ENCODE measurements around the gene DMD.

The DMD gene

Small RNAs within 50 kb of the gene (small RNA-seq; reads per million reads assigned to genes)
- 0 reads per million in 2 experiments for gene MIR3915
- 0 reads per million in 2 experiments for gene MIR548F5
- gene RNA5SP501, result 0 reads per million in 2 experiments
- gene RNU6-894P, result 0 reads per million in 2 experiments

Measured in SK-N-DZ (cell line).